IMR-90 (cell line): Measurements from ENCODE around the gene ITGA4. TPM values are rescaled to one million over a fixed set of nuclear protein-coding genes. Genes with fewer than 3 reads are reported as not detected.

Source experiments
- ATAC-seq: fragments of 200-7000 bp; cut with Tn5 transposase; 2 replicates; pipeline ENCODE4 v1.9.1; 2020; ENCODE audit warnings: low read depth, mild to moderate bottlenecking, moderate library complexity
- BruUV-seq: library from RNA; stranded (reverse); fragments of 400-500 nt; replicated peaks from 2 replicates; lab custom pipeline; 2021; lab: Mats Ljungman, UMichigan
- CTCF ChIA-PET: fragments of 300-600 bp; formaldehyde crosslinking; extraction: SDS; loops from one replicate; lab custom pipeline; 2021; ENCODE audit warnings: antibody characterized with exemption; lab: Yijun Ruan, JAX
- POLR2A ChIA-PET: fragments of 300-600 bp; sonication (Branson Sonifier 250); formaldehyde crosslinking; loops from one replicate; lab custom pipeline; 2022; ENCODE audit warnings: antibody characterized with exemption; ENCODE audit not compliant: unreplicated experiment; lab: Charles Lee
- DNase-seq: peaks from one replicate; pipeline ENCODE4 v3.0.0; 2013
- H2AFZ ChIP-seq: replicated peaks from 2 replicates; pipeline ENCODE3; 2013; ENCODE audit warnings: low read length, mild to moderate bottlenecking; ENCODE audit not compliant: poor library complexity
- H2AK5ac ChIP-seq: 2 replicates; pipeline ENCODE4 v1.6.1; 2013; ENCODE audit warnings: low read depth, low read length, inconsistent platforms
- H2AK9ac ChIP-seq: replicated peaks from 2 replicates; pipeline ENCODE3; 2013; ENCODE audit warnings: mild to moderate bottlenecking, low read depth, low read length, moderate library complexity; ENCODE audit not compliant: poor library complexity
- H2BK120ac ChIP-seq: 2 replicates; pipeline ENCODE4 v1.6.1; 2013; ENCODE audit warnings: low read depth, low read length, inconsistent platforms
- H2BK15ac ChIP-seq: 3 replicates; pipeline ENCODE4 v1.6.1; 2013; ENCODE audit warnings: low read depth, low read length, inconsistent platforms
- H2BK20ac ChIP-seq: 2 replicates; pipeline ENCODE4 v1.6.1; 2013; ENCODE audit warnings: low read depth, mild to moderate bottlenecking, inconsistent platforms, low read length, moderate library complexity
- H2BK5ac ChIP-seq: 2 replicates; pipeline ENCODE4 v1.6.1; 2013; ENCODE audit warnings: mild to moderate bottlenecking, low read depth, low read length, inconsistent platforms; ENCODE audit not compliant: poor library complexity, severe bottlenecking
- H3K14ac ChIP-seq: replicated peaks from 2 replicates; pipeline ENCODE4 v1.6.1; 2013; ENCODE audit warnings: low read depth, low read length, inconsistent platforms
- H3K18ac ChIP-seq: 2 replicates; pipeline ENCODE4 v1.6.1; 2013; ENCODE audit warnings: low read depth, low read length, control low read depth
- H3K23ac ChIP-seq: 2 replicates; pipeline ENCODE4 v1.6.1; 2013; ENCODE audit warnings: low read depth, low read length, inconsistent platforms
- H3K27ac ChIP-seq: 2 replicates; pipeline ENCODE4 v1.5.1; 2013; ENCODE audit warnings: mild to moderate bottlenecking, control low read depth, low read length; ENCODE audit not compliant: insufficient read depth
- H3K27me3 ChIP-seq: 2 replicates; pipeline ENCODE4 v1.6.1; 2013; ENCODE audit warnings: low read length; ENCODE audit not compliant: control insufficient read depth, insufficient read depth
- H3K36me3 ChIP-seq: 2 replicates; pipeline ENCODE4 v1.6.1; 2013; ENCODE audit warnings: low read length, mixed read lengths; ENCODE audit not compliant: control insufficient read depth, insufficient read depth
- H3K4ac ChIP-seq: 2 replicates; pipeline ENCODE4 v1.6.1; 2013; ENCODE audit warnings: low read depth, low read length, inconsistent platforms
- H3K4me1 ChIP-seq: 2 replicates; pipeline ENCODE4 v1.6.1; 2013; ENCODE audit warnings: low read length, mixed read lengths; ENCODE audit not compliant: control insufficient read depth, insufficient read depth
- H3K4me2 ChIP-seq: 2 replicates; pipeline ENCODE4 v1.6.1; 2013; ENCODE audit warnings: low read depth, mild to moderate bottlenecking, control low read depth, low read length, moderate library complexity
- H3K4me3 ChIP-seq: 2 replicates; pipeline ENCODE4 v1.5.1; 2013; ENCODE audit warnings: low read depth, mild to moderate bottlenecking, control low read depth, low read length, moderate library complexity; ENCODE audit not compliant: insufficient read depth
- H3K56ac ChIP-seq: 2 replicates; pipeline ENCODE4 v1.6.1; 2013; ENCODE audit warnings: low read length, inconsistent platforms; ENCODE audit not compliant: insufficient read depth; ENCODE audit errors: extremely low read depth
- H3K79me1 ChIP-seq, 2 experiments: 2 replicates each; pipeline ENCODE4 v1.6.1; 2013; ENCODE audit warnings: low read length in 2 of 2, inconsistent platforms in 1 of 2, low read depth in 1 of 2
- H3K9ac ChIP-seq: 2 replicates; pipeline ENCODE4 v1.6.1; 2013; ENCODE audit warnings: low read depth, low read length, control low read depth
- H3K9me1 ChIP-seq: 2 replicates; pipeline ENCODE4 v1.6.1; 2013; ENCODE audit warnings: low read length, inconsistent platforms; ENCODE audit not compliant: insufficient read depth
- H3K9me3 ChIP-seq: 2 replicates; pipeline ENCODE4 v1.6.1; 2013; ENCODE audit warnings: low read length; ENCODE audit not compliant: control insufficient read depth, insufficient read depth
- H4K20me1 ChIP-seq: 2 replicates; pipeline ENCODE4 v1.6.1; 2013; ENCODE audit warnings: low read length, inconsistent platforms; ENCODE audit not compliant: insufficient read depth
- H4K5ac ChIP-seq: 2 replicates; pipeline ENCODE4 v1.6.1; 2013; ENCODE audit warnings: mild to moderate bottlenecking, low read depth, low read length, control low read depth
- H4K8ac ChIP-seq, 2 experiments: 2 replicates each; pipeline ENCODE4 v1.6.1; 2013; ENCODE audit warnings: low read depth in 2 of 2, low read length in 2 of 2, control low read depth in 1 of 2, inconsistent platforms in 1 of 2
- H4K91ac ChIP-seq: 2 replicates; pipeline ENCODE4 v1.6.1; 2013; ENCODE audit warnings: low read depth, low read length, inconsistent platforms; ENCODE audit not compliant: insufficient read depth
- BHLHE40 ChIP-seq: fragments of 150-350 bp; IDR thresholded peaks from 2 replicates; pipeline ENCODE4 v1.6.1; 2016; ENCODE audit warnings: mild to moderate bottlenecking, low read depth, low read length
- CEBPB ChIP-seq: IDR thresholded peaks from 2 replicates; pipeline ENCODE4 v1.6.1; 2012; ENCODE audit warnings: low read depth, low read length, improper control_type of control experiment
- CHD1 ChIP-seq: IDR thresholded peaks from 2 replicates; pipeline ENCODE4 v1.6.1; 2012; ENCODE audit warnings: low read depth, low read length, improper control_type of control experiment
- FOS ChIP-seq: fragments of 150-350 bp; IDR thresholded peaks from 2 replicates; pipeline ENCODE4 v1.6.1; 2016; ENCODE audit warnings: low read depth, low read length
- MAFK ChIP-seq: IDR thresholded peaks from 2 replicates; pipeline ENCODE4 v1.6.1; 2012; ENCODE audit warnings: low read depth, low read length, improper control_type of control experiment
- MAZ ChIP-seq: IDR thresholded peaks from 2 replicates; pipeline ENCODE4 v1.6.1; 2012; ENCODE audit warnings: low read depth, mild to moderate bottlenecking, low read length, improper control_type of control experiment, moderate library complexity, borderline replicate concordance
- MXI1 ChIP-seq: IDR thresholded peaks from 2 replicates; pipeline ENCODE4 v1.6.1; 2012; ENCODE audit warnings: low read depth, mild to moderate bottlenecking, low read length, moderate library complexity, borderline replicate concordance
- NFE2L2 ChIP-seq: fragments of 150-350 bp; IDR thresholded peaks from 2 replicates; pipeline ENCODE4 v1.6.1; 2016; ENCODE audit warnings: low read depth, mild to moderate bottlenecking, low read length
- POLR2A ChIP-seq: IDR thresholded peaks from 2 replicates; pipeline ENCODE4 v1.6.1; 2012; ENCODE audit warnings: mild to moderate bottlenecking, low read depth, low read length
- RAD21 ChIP-seq: IDR thresholded peaks from 2 replicates; pipeline ENCODE4 v1.6.1; 2012; ENCODE audit warnings: low read length, improper control_type of control experiment
- RCOR1 ChIP-seq: IDR thresholded peaks from 2 replicates; pipeline ENCODE4 v1.6.1; 2012; ENCODE audit warnings: mild to moderate bottlenecking, low read length, improper control_type of control experiment; ENCODE audit not compliant: insufficient replicate concordance
- RFX5 ChIP-seq: IDR thresholded peaks from 2 replicates; pipeline ENCODE4 v1.8.0; 2012; ENCODE audit warnings: low read depth, mild to moderate bottlenecking, low read length, moderate library complexity
- SMC3 ChIP-seq: fragments of 150-350 bp; IDR thresholded peaks from 2 replicates; pipeline ENCODE4 v1.6.1; 2016; ENCODE audit warnings: low read depth, mild to moderate bottlenecking, antibody characterized with exemption, low read length, moderate library complexity
- WGBS, 2 experiments: methylation state at CpG; one replicate each; pipeline versions ENCODE4 v1.1.5 to v1.1.7; 2013; ENCODE audit warnings: missing lambda C conversion rate in 2 of 2; ENCODE audit not compliant: insufficient read length in 1 of 2; ENCODE audit errors: extremely low coverage in 2 of 2; 5-methylcytosine and 5-hydroxymethylcytosine counted together
- dilution Hi-C: fragments of 300-500 bp; cut with HindIII; formaldehyde crosslinking; loops from one replicate; pipeline ENCODE4 v1.14.3; 2018; ENCODE audit warnings: low sequenced_read_pairs; ENCODE audit not compliant: unreplicated experiment
- in situ Hi-C: fragments of 300-500 bp; cut with MboI; formaldehyde crosslinking; loops from 3 replicates; pipeline ENCODE4 v1.14.3; 2019; ENCODE audit warnings: low sequenced_read_pairs, inconsistent platforms, mixed read lengths
- intact Hi-C: fragments of 100-400 bp; cut with micrococcal nuclease; formaldehyde crosslinking; loops from 2 replicates; pipeline ENCODE4 v1.10.0; 2022
- polyA plus RNA-seq, 3 experiments: library from polyadenylated mRNA; depleted of rRNA; stranded (reverse); fragments of >200 nt; gene quantifications; 2 replicates each; pipeline ENCODE4 v1.2.3, GENCODE V29; 2012; ENCODE audit warnings: low replicate concordance in 1 of 3
- total RNA-seq: library from RNA; depleted of rRNA; stranded (reverse); fragments of >200 nt; gene quantifications from 2 replicates; pipeline ENCODE4 v1.2.3, GENCODE V29; 2012
- TF ChIP-seq, protein P1 (sequence below): fragments of 150-350 bp; IDR thresholded peaks from 2 replicates; pipeline ENCODE4 v1.6.1; 2017; ENCODE audit warnings: mild to moderate bottlenecking, antibody characterized with exemption, low read length, low read depth
- TF ChIP-seq, protein P2 (sequence below): fragments of 150-350 bp; IDR thresholded peaks from 2 replicates; pipeline ENCODE4 v1.6.1; 2016; ENCODE audit warnings: low read depth, mild to moderate bottlenecking, low read length, moderate library complexity, borderline replicate concordance
- TF ChIP-seq, protein P3 (sequence below): conservative IDR thresholded peaks from 2 replicates; pipeline ENCODE4 v1.5.1; 2012; ENCODE audit warnings: mild to moderate bottlenecking, low read depth, low read length, improper control_type of control experiment

Gene ITGA4
- total and polyA plus RNA-seq, 2 of the 4 experiments (the other 2 are of a cell fraction) = 6.9 to 13.6 TPM

DNA sequence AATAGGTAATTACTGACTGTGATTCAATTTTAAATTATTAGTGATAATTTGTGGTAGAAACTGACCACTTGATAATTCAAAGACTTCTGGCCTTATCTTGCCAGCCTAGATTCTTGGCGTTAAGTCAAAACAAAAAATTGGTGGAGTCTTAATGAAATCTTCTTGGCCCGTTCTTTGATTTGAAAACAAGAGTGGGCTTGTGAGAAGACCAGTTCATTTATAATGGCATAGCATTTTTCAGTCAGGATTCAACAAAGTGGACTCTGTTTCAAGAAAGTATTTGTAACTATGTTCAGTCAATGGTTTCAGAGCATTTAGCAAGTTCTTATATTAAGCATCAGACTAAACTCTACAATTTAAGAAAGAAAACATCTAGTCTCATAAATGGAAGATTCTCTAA is 26.0 kb downstream of the ITGA4 start:
- intact Hi-C loops (no loop called here), in situ Hi-C loops (no loop called here), dilution Hi-C loops (no loop called here)
- no peak overlapping the region for H2BK5ac ChIP-seq
- no peaks in the 10 kb centered on the region for H3K4me1 ChIP-seq
- H2BK120ac ChIP-seq = no peak overlapping the region
- ATAC-seq = no peak
- H3K79me1 ChIP-seq = no peaks in the 10 kb centered on the region
- H3K9me3 ChIP-seq = no peaks in the 10 kb centered on the region
- H3K36me3 ChIP-seq = no peaks in the 10 kb centered on the region
- no peak overlapping the region for H3K4ac ChIP-seq
- no peaks in the 10 kb centered on the region for H3K27me3 ChIP-seq
- H4K20me1 ChIP-seq = no peaks in the 10 kb centered on the region
- no peak overlapping the region for H4K5ac ChIP-seq
- TF ChIP-seq POLR2A = no peak
- TF ChIP-seq CEBPB = no peak
- TF ChIP-seq, protein P1, sequence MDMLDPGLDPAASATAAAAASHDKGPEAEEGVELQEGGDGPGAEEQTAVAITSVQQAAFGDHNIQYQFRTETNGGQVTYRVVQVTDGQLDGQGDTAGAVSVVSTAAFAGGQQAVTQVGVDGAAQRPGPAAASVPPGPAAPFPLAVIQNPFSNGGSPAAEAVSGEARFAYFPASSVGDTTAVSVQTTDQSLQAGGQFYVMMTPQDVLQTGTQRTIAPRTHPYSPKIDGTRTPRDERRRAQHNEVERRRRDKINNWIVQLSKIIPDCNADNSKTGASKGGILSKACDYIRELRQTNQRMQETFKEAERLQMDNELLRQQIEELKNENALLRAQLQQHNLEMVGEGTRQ = no peak
- no peak for TF ChIP-seq MXI1
- TF ChIP-seq CHD1 = no peak
- no peak for TF ChIP-seq RCOR1
- TF ChIP-seq NFE2L2 = no peak
- no peak for TF ChIP-seq RAD21
- no peak for TF ChIP-seq MAZ
- TF ChIP-seq, protein P2, sequence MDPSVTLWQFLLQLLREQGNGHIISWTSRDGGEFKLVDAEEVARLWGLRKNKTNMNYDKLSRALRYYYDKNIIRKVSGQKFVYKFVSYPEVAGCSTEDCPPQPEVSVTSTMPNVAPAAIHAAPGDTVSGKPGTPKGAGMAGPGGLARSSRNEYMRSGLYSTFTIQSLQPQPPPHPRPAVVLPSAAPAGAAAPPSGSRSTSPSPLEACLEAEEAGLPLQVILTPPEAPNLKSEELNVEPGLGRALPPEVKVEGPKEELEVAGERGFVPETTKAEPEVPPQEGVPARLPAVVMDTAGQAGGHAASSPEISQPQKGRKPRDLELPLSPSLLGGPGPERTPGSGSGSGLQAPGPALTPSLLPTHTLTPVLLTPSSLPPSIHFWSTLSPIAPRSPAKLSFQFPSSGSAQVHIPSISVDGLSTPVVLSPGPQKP = no peak
- TF ChIP-seq MAFK = no peak
- TF ChIP-seq BHLHE40 = no peak
- TF ChIP-seq RFX5 = no peak
- TF ChIP-seq, protein P3, sequence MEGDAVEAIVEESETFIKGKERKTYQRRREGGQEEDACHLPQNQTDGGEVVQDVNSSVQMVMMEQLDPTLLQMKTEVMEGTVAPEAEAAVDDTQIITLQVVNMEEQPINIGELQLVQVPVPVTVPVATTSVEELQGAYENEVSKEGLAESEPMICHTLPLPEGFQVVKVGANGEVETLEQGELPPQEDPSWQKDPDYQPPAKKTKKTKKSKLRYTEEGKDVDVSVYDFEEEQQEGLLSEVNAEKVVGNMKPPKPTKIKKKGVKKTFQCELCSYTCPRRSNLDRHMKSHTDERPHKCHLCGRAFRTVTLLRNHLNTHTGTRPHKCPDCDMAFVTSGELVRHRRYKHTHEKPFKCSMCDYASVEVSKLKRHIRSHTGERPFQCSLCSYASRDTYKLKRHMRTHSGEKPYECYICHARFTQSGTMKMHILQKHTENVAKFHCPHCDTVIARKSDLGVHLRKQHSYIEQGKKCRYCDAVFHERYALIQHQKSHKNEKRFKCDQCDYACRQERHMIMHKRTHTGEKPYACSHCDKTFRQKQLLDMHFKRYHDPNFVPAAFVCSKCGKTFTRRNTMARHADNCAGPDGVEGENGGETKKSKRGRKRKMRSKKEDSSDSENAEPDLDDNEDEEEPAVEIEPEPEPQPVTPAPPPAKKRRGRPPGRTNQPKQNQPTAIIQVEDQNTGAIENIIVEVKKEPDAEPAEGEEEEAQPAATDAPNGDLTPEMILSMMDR = no peak
- no peak for TF ChIP-seq FOS
- no peak for TF ChIP-seq SMC3
- ChIA-PET CTCF (interaction anchor here (1.2 kb wide), 1 partner anchor 17 kb away, joined by 3 read pairs; no protein-coding TSS in a partner anchor), POLR2A (no interaction called here)
- no peak overlapping the region for H2AFZ ChIP-seq
- no peak overlapping the region for H2BK15ac ChIP-seq
- no peak overlapping the region for H4K91ac ChIP-seq
- H3K9me1 ChIP-seq = no peaks in the 10 kb centered on the region; the same call in 1 of the 2 replicates
- no peak overlapping the region for H3K18ac ChIP-seq
- H3K56ac ChIP-seq = no peak overlapping the region
- no peak for DNase-seq
- no peak overlapping the region for H2BK20ac ChIP-seq
- no peak overlapping the region for H3K4me3 ChIP-seq
- no TSS peak for BruUV-seq
- no peak overlapping the region for H2AK5ac ChIP-seq
- no peak overlapping the region for H2AK9ac ChIP-seq
- no peak overlapping the region for H3K4me2 ChIP-seq
- H3K27ac ChIP-seq = no peak overlapping the region
- no peak overlapping the region for H4K8ac ChIP-seq
- H3K9ac ChIP-seq = no peak overlapping the region
- 100% methylated on average over 1 of the region's 2 CpGs; no CpG with 5 or more reads in 1 of the 2 experiments for WGBS, 2 experiments
- H3K23ac ChIP-seq = no peak overlapping the region
- H3K14ac ChIP-seq = no peak overlapping the region
